Mononuclear cell (primary cell): Measurements from ENCODE around the gene SLIT1. TPM values are rescaled to one million over a fixed set of nuclear protein-coding genes. Genes with fewer than 3 reads are reported as not detected.

Experiments used
- H3K27me3 ChIP-seq: 2 replicates; pipeline ENCODE4 v1.6.0; 2011; ENCODE audit warnings: low read length, control low read depth; ENCODE audit not compliant: insufficient read depth
- H3K4me1 ChIP-seq: 2 replicates; pipeline ENCODE4 v1.5.1; 2011; ENCODE audit warnings: mild to moderate bottlenecking, low read length, control low read depth; ENCODE audit not compliant: insufficient read depth
- H3K4me3 ChIP-seq: 2 replicates; pipeline ENCODE4 v1.5.1; 2011; ENCODE audit warnings: mild to moderate bottlenecking, low read length, moderate library complexity
- H3K9me3 ChIP-seq: 2 replicates; pipeline ENCODE4 v1.5.1; 2011; ENCODE audit warnings: low read depth, mild to moderate bottlenecking, control low read depth, low read length
- total RNA-seq: library from RNA; depleted of rRNA; stranded (reverse); fragments of >200 nt; gene quantifications from one replicate; pipeline ENCODE4 v1.2.3, GENCODE V29; 2012

Gene SLIT1
- total RNA-seq, 1 donor, result 0.10 TPM

DNA sequence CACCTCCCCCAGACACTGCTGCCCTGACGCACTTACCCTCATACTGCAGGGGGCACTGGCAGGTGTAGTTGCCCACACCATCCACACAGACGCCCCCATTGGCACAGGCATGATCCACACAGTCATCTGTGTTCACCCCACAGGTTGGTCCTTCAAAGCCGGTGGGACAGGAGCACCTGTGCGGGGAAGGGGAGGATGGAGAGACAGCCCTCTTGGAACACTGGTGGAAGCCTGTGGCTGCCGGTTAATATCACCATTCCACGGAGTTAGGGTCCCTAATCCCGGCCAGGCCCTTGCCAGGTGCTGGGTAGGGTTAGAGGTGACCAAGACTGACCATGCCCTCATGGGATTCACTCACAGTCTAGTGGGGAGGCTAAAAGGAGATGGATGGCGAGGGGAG lies 171.8 kb downstream of the SLIT1 start:
- no peak overlapping the region for H3K4me3 ChIP-seq
- H3K4me1 ChIP-seq, result no peaks in the 10 kb centered on the region
- no peaks in the 10 kb centered on the region for H3K9me3 ChIP-seq
- H3K27me3 ChIP-seq, result no peaks in the 10 kb centered on the region

DNA sequence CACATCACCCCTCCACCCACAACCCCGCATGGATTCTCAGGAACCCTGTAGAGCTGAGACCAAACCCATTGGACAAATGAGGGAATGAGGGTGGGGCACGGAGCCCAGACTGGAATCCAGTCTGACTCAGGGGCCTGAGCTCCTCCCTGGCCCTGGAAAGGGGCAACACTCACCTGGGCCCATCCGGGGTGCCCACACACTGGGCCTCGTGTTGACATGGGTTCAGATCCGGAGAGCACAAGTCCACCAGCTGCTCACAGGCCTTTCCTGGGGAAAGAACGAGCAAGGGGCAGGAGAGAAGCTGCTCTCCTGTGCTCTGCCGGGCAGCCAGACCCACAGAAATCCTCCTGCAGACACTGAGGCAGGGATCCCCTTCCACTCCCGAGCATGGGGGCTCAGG lies 172.2 kb downstream of the SLIT1 start:
- Histone ChIP-seq H3K4me3 (no peak overlapping the region), H3K4me1 (no peaks in the 10 kb centered on the region), H3K9me3 (no peaks in the 10 kb centered on the region), H3K27me3 (no peaks in the 10 kb centered on the region)

DNA sequence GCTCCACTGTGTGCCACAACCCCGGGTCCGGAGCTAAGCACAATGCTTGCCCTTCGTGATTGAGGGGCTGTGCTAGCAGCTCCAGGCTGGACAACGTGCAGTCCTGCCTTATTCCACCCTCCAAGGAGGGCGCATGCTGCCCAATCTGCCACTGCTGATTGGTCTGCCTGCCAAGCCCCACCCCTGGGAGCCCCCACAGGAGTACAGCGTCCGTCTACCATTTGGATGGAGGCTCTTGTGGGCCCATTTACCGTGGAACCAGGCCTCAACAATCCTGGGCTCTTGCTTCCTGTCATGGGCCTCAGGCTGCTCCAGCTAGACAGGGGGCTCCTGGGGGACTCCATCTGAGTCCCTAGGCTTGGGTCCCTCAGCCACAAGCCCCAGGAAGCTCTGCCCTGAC lies 173.3 kb downstream of the SLIT1 start:
- H3K9me3 ChIP-seq, result peaks cover 3% of the 10 kb centered on the region
- no peak overlapping the region for H3K4me3 ChIP-seq
- no peaks in the 10 kb centered on the region for H3K27me3 ChIP-seq
- H3K4me1 ChIP-seq, result no peaks in the 10 kb centered on the region

DNA sequence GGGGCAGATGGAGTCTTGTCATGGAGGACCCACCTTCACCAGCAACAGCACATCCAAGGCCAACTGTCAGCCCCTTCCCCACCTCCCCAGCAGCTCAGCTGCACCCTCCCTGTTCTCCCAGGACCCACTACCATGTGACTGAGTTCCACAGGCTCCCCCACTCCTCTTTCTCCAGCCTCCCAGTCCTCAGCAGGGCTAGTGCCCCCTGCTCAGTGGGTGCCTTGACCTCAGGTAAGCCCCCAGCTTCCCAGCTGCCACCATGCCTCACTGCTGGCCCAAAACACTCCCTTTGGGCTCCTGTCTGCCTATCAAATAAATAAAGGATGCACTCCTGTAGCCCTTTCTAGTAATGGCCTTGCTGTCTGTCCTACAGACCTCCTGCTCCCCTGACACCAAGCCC lies 174.4 kb downstream of the SLIT1 start:
- peaks cover 10% of the 10 kb centered on the region for H3K9me3 ChIP-seq
- no peaks in the 10 kb centered on the region for H3K27me3 ChIP-seq
- H3K4me1 ChIP-seq, result no peaks in the 10 kb centered on the region
- no peak overlapping the region for H3K4me3 ChIP-seq

DNA sequence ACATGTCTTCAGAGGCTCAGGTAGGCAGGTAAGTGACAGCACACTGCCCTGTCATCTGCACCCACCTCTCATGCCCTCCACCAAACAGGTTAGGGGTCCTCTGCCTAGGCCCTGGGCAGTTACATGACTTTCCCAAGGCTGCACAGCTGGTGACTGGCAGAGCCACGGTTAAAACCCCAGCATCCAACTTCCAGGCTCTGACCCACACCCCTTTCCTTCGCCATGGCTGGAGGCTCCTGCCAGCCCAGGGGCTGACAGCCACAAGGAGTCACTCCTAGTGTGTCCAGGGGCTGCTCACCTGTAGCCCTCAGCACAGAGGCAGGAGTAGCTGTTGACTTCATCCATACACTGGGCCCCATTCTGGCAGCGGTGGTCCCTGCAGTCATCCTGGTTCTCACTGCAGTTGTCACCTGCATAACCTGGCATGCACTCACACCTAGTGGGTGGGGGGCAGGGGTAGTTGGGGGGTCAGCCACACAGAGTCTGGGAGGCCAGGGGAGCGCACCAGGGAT lies 175.0 kb downstream of the SLIT1 start:
- H3K4me3 ChIP-seq, result no peak overlapping the region
- peaks cover 10% of the 10 kb centered on the region for H3K9me3 ChIP-seq
- H3K4me1 ChIP-seq, result no peaks in the 10 kb centered on the region
- no peaks in the 10 kb centered on the region for H3K27me3 ChIP-seq

DNA sequence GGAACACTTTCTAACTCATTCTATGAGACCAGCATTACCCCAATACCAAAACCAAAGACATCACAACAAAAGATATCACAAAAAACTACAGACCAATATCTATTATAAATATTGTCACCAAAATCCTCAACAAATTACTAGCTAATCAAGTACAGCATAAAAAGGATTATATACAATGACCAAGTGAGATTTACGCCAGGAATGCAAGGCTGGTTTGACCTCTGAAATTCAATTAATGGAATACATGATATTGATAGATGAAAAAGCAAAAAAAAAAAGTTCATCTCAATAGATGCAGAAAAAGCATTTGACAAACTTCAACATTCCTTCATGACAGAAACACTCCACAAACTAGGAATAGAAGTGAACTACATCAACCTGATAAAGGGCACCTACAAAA lies 178.3 kb downstream of the SLIT1 start:
- Histone ChIP-seq H3K4me1 (no peaks in the 10 kb centered on the region), H3K9me3 (peaks cover 10% of the 10 kb centered on the region), H3K27me3 (no peaks in the 10 kb centered on the region), H3K4me3 (no peak overlapping the region)

DNA sequence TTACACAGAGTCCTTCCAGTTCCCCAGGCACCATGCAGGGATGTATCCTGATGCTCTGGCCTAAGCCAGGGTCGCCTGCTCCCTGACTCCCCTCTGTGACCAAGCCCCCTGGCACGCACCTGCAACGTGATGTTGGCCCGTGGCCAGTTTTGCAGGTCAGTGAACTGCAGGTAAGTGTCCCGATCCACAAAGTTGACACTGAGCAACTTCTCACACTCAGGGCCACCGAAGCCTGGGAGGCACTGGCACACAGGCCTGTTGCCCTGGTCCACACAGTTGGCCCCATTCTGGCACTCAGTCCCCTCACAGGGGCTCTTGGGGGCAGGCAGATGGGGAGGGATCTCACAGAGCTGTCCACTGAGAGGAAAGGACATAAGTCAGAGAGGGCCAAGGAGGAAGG lies 179.4 kb downstream of the SLIT1 start:
- Histone ChIP-seq H3K4me3 (no peak overlapping the region), H3K9me3 (peaks cover 10% of the 10 kb centered on the region), H3K27me3 (no peaks in the 10 kb centered on the region)

DNA sequence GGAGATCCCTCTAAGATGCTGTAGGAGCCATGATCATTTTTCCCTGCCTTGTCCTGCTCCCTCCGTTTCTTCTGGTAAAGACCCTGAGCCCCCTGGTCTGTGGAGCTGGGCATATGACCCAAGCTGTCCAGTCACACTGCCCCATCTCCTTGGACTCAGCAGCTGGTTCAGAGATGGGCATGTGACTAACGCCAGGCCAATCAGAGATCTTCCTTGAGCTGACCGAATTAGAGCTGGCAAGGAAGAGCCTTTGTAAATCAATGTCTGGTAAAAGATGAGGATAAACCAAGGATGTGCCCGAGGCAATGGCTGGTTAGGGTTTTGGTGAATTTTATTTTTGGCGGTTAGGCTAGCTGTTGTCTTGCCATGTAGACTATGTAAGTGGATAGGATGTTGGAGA lies 180.4 kb downstream of the SLIT1 start:
- H3K4me1 ChIP-seq, result no peaks in the 10 kb centered on the region
- H3K9me3 ChIP-seq, result peaks cover 10% of the 10 kb centered on the region
- no peaks in the 10 kb centered on the region for H3K27me3 ChIP-seq
- H3K4me3 ChIP-seq, result no peak overlapping the region

More for the DNA sequence above, 179.4 kb downstream of the SLIT1 start:
- no peaks in the 10 kb centered on the region for H3K4me1 ChIP-seq

DNA sequence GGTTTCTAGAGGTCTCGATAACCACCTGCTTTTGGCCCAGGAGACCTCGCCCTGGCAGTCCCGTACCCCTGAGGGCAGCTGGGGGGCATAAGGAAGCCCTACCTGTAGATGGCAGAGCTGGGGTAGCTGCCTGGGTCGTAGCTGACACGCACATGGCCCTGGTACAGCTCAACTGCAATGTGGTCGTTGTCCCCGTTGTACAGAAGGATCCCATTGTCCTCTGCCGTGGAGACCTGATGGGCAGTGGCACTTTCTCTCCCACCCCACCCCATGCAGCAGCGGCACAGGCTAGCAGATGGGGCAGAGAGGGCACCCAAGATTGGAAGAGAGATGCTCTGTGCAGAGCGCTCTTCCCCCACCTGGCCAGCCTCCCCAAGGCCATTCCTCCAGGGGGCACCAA lies 181.2 kb downstream of the SLIT1 start:
- Histone ChIP-seq H3K4me1 (no peaks in the 10 kb centered on the region), H3K4me3 (no peak overlapping the region), H3K9me3 (peaks cover 10% of the 10 kb centered on the region), H3K27me3 (no peaks in the 10 kb centered on the region)

DNA sequence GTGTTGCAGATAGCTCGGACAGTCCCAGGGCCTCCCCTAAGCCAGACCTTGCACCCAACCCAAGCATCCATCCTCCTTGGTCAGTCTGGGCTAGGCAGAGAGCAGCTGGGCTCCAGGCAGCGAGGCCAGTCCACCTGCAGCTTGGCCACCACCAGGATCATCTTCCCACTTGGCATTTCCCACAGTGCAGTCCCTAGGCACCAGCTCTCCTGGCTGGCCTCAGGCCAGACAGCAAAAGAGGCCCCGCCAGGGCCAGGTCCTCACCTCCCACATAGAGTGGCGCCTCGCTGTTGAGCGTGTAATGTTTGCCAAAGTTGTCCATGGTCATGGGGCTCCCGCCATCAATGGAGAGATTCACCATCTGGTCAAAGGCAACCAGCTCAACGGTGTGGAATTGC lies 182.0 kb downstream of the SLIT1 start:
- peaks cover 10% of the 10 kb centered on the region for H3K9me3 ChIP-seq
- H3K27me3 ChIP-seq, result no peaks in the 10 kb centered on the region
- no peaks in the 10 kb centered on the region for H3K4me1 ChIP-seq
- no peak overlapping the region for H3K4me3 ChIP-seq

DNA sequence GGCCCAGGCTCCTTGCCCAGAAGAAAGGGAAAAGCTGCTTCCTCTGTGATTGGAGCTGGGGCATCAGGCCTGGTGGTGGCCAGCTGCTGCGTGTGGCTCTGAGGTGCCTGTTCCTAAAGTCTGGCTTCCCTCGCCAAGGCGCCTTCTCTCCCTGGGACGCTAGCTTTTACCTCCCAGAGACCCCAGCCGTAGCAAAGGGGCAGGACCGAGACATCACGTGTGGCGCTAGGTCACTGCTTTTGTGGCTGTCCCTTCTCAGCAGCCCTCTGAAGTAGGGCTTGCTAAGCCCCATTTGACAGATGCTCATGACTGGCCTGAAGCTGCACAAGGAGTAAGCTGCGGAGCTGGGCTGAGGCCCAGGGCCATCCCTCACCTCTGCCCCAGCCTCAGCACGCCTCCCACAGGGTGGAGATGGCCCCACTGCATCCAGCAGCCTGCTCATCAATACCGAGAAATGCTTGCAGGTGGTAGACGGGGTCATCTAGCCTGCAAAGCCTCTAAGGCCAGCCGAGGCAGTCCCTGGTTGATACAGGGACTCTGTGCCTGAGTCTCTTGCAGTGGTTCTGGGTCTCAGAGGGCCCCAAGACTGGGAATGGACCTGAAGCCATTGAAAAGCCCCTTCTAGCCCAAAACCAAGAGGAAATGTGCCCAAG lies 182.5 kb downstream of the SLIT1 start:
- Histone ChIP-seq H3K9me3 (peaks cover 10% of the 10 kb centered on the region), H3K27me3 (no peaks in the 10 kb centered on the region), H3K4me1 (no peaks in the 10 kb centered on the region), H3K4me3 (no peak overlapping the region)

DNA sequence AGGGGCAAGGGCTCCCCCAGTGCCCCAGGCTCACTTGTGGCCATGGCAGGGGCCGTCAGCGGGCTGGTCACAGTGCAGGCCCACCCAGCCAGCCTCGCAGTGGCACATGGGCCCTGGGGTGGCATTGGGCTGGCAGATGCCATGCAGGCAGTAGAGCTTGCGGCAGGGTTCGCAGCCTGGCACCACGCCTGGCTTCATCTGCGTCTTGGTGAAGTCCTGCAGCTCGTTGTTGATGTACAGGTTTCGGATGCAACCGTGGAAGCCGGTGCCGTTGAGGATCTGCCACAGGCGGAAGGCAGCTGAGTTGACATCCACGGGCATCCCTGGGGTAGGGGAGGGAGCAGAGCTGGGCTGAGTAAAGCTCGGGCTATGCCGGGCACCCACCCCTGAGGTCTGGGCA lies 183.1 kb downstream of the SLIT1 start:
- no peaks in the 10 kb centered on the region for H3K4me1 ChIP-seq
- H3K27me3 ChIP-seq, result no peaks in the 10 kb centered on the region
- H3K9me3 ChIP-seq, result peaks cover 10% of the 10 kb centered on the region
- no peak overlapping the region for H3K4me3 ChIP-seq

DNA sequence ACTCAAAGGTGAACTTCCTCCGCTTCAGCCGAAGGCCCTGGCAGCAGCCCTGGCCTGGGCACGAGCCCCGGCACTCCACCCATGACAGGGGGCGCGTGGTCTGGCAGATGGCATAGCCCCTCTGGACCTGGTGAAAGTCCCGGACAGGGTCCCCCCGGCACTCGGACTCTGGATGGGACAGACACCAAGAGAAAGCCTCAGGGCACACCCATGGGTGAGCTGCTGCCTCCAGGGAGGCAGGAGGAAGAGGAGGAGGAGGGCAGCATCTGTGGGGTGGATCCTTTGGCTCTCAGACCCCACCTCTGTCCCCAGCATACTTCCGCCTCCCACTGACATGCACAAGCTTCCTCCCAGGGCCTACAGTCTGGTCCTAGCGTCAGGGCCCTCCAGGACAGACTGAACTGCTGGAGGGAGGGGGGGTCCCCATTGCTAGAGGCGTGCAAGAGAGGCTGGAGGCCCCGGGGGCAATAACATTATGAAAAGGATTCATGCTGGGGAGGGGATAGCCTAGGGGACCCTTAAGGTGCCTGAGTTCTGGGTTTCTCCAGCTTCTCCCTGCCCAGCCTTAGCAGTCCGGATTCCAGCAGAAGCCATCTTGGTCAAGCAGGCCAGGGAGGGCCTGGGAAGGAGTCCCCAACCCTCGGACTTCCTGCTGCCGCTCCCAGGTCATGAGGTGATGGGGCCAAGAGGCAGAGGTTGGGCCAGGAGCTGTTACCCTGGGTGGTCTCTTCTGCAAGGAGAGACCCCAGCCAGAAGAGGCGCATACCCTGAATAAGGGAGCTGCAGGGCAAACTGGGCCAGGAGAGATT lies 184.4 kb downstream of the SLIT1 start:
- no peaks in the 10 kb centered on the region for H3K27me3 ChIP-seq
- no peak overlapping the region for H3K4me3 ChIP-seq
- no peaks in the 10 kb centered on the region for H3K9me3 ChIP-seq
- H3K4me1 ChIP-seq, result no peaks in the 10 kb centered on the region

DNA sequence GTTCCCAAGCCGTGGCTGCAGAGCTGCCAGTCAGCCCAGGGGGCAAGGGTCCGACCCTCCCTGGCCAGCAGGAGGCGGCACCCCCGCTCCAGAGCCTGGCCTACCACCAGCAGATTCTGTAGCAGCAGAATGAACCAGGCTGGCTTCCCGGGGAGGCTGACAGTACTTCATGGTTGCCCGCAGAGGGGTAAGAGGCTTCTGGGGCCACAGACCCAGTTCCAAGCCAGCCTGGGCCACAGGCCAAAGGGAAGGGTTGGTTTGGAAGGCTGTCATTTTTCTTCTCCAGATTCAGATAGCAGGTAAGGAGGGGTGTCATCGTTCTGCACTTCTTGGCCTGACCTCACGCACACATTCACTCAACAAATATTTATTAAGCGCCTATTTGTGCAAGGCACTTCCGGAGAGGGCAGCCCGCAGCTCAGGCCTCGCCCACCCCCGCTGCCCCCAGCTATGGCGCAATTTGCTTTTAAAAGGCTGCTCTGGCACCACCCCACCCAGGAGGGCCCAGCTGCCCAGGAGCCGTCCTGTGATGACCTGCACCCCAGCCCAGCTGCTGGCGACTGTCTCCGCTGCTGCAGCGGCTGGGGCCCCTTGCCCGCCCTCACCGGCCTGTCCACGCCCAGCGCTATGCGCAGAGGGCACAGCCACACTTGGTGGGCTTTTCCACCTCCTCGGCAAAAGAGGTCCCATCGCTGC lies 185.1 kb downstream of the SLIT1 start:
- Histone ChIP-seq H3K4me3 (no peak overlapping the region), H3K4me1 (no peaks in the 10 kb centered on the region), H3K27me3 (no peaks in the 10 kb centered on the region), H3K9me3 (no peaks in the 10 kb centered on the region)

DNA sequence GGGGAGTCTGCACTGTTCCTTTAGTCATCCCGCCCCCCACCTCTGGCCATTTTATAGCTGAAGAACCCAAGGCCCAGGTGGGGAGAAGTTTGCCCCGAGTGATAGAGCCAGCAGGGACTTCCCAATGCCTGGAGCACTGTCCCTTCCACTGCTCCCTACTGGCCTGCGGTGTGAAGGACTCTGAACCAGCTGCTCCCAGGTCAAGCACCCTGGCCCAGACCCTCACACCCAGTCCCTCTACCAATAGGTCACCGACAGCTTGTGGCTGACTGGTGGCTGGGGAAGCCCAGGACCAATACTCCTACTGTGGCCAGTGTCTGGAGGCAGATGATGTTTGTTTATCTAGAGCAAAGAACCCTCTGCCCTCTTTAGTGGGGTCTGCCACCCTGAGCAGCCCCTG lies 185.8 kb downstream of the SLIT1 start:
- H3K4me3 ChIP-seq, result no peak overlapping the region
- H3K9me3 ChIP-seq, result no peaks in the 10 kb centered on the region
- no peaks in the 10 kb centered on the region for H3K27me3 ChIP-seq
- H3K4me1 ChIP-seq, result no peaks in the 10 kb centered on the region
